Neural cell (in vitro differentiated cells): ENCODE measurements around the gene CD81.

ENCODE experiments used
- EZH2 ChIP-seq: fragments of 200-600, 300-800 bp; shearing (Covaris generic), sonication (generic); IDR thresholded peaks from 2 replicates; pipeline ENCODE4 v1.6.1; 2014; ENCODE audit warnings: antibody characterized with exemption, low read length, borderline replicate concordance, mild to moderate bottlenecking; ENCODE audit not compliant: insufficient read depth, poor library complexity, severe bottlenecking
- POLR2AphosphoS5 ChIP-seq: IDR thresholded peaks from 2 replicates; pipeline ENCODE4 v1.6.1; 2012
- TF ChIP-seq, protein P1 (sequence below): fragments of 450-650 bp; IDR thresholded peaks from 2 replicates; pipeline ENCODE4 v1.5.1; 2014; ENCODE audit warnings: antibody characterized with exemption, mild to moderate bottlenecking, moderate library complexity; ENCODE audit not compliant: poor library complexity, severe bottlenecking
- TF ChIP-seq, protein P2 (sequence below): IDR thresholded peaks from 2 replicates; pipeline ENCODE4 v1.6.1; 2012; ENCODE audit warnings: borderline replicate concordance

DNA sequence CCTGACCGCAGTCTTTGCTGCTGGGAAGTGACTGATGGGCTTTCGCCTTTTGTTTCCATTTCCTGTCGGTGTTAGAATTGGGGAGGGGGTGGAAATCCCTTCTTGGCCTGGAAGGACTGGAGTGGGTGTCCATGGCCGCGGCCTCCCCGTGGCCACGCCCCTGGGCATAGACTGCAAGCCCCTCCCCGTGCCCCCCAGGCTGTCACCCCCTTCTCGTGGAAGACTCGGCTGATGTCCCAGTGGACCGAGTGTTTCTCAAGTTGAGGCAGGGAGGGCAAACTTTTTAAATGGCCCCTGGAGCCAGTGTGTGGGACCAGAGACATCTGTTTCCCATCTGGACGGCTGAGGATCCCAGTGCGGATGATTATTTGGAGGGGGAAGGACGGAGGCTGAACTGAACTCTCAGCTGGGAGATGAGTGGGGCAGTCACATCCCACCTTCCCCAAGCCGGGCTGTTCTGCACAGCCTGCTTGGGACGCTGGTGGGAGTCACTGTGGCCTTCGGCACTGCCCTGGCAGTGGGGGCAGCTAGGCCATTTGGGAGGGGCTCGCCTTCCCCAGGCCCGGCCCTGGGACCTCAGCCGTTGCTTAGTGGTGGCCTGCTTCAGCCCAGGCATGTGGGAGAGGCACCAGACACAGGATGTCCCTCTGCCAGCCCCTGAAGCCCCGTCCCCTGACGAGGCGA lies 1.6 kb downstream of the CD81 start:
- TF ChIP-seq, protein P1, sequence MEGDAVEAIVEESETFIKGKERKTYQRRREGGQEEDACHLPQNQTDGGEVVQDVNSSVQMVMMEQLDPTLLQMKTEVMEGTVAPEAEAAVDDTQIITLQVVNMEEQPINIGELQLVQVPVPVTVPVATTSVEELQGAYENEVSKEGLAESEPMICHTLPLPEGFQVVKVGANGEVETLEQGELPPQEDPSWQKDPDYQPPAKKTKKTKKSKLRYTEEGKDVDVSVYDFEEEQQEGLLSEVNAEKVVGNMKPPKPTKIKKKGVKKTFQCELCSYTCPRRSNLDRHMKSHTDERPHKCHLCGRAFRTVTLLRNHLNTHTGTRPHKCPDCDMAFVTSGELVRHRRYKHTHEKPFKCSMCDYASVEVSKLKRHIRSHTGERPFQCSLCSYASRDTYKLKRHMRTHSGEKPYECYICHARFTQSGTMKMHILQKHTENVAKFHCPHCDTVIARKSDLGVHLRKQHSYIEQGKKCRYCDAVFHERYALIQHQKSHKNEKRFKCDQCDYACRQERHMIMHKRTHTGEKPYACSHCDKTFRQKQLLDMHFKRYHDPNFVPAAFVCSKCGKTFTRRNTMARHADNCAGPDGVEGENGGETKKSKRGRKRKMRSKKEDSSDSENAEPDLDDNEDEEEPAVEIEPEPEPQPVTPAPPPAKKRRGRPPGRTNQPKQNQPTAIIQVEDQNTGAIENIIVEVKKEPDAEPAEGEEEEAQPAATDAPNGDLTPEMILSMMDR, result no peak
- no peak for TF ChIP-seq POLR2AphosphoS5
- no peak for TF ChIP-seq EZH2
- TF ChIP-seq, protein P2, sequence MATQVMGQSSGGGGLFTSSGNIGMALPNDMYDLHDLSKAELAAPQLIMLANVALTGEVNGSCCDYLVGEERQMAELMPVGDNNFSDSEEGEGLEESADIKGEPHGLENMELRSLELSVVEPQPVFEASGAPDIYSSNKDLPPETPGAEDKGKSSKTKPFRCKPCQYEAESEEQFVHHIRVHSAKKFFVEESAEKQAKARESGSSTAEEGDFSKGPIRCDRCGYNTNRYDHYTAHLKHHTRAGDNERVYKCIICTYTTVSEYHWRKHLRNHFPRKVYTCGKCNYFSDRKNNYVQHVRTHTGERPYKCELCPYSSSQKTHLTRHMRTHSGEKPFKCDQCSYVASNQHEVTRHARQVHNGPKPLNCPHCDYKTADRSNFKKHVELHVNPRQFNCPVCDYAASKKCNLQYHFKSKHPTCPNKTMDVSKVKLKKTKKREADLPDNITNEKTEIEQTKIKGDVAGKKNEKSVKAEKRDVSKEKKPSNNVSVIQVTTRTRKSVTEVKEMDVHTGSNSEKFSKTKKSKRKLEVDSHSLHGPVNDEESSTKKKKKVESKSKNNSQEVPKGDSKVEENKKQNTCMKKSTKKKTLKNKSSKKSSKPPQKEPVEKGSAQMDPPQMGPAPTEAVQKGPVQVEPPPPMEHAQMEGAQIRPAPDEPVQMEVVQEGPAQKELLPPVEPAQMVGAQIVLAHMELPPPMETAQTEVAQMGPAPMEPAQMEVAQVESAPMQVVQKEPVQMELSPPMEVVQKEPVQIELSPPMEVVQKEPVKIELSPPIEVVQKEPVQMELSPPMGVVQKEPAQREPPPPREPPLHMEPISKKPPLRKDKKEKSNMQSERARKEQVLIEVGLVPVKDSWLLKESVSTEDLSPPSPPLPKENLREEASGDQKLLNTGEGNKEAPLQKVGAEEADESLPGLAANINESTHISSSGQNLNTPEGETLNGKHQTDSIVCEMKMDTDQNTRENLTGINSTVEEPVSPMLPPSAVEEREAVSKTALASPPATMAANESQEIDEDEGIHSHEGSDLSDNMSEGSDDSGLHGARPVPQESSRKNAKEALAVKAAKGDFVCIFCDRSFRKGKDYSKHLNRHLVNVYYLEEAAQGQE, result no peak
